Stimulated activated CD8-positive, alpha-beta memory T cell treated with anti-CD3 and anti-CD28 coated beads, Interleukin-7, amount 100 ng/mL, for 4 hours (primary cell): Measurements from ENCODE around the gene CXCR4.

Experiments used
- DNase-seq, 2 donors: peaks; one replicate each; pipeline ENCODE4 v3.0.0-alpha.2; 2020; ENCODE audit warnings: low read depth in 2 of 2

The CXCR4 gene

GRCh38 chr2:136131961-136132824 lies 14.2 kb upstream of the CXCR4 start:
- DNase-seq, result peak in 1 of 2 donors; percentile 28

GRCh38 chr2:136131484-136131960 lies 13.6 kb upstream of the CXCR4 start:
- DNase-seq, result no peak

- no peak for DNase-seq
These were observed 12.6 kb upstream of the CXCR4 start for GRCh38 chr2:136130511-136130910.

GRCh38 chr2:136130045-136130444 lies 12.1 kb upstream of the CXCR4 start:
- DNase-seq, result no peak

GRCh38 chr2:136129601-136130000 lies 11.7 kb upstream of the CXCR4 start:
- no peak for DNase-seq

GRCh38 chr2:136128905-136129304 lies 11.0 kb upstream of the CXCR4 start:
- no peak for DNase-seq

- no peak for DNase-seq
These were observed 10.4 kb upstream of the CXCR4 start for GRCh38 chr2:136128366-136128765.

GRCh38 chr2:136127356-136127755 lies 9.4 kb upstream of the CXCR4 start:
- DNase-seq, result no peak

- no peak for DNase-seq
These were observed 8.5 kb upstream of the CXCR4 start for GRCh38 chr2:136126421-136126926.

GRCh38 chr2:136126021-136126420 lies 8.1 kb upstream of the CXCR4 start:
- no peak for DNase-seq

- no peak for DNase-seq
These were observed 7.3 kb upstream of the CXCR4 start for GRCh38 chr2:136125236-136125635.

GRCh38 chr2:136124805-136125204 lies 6.9 kb upstream of the CXCR4 start:
- no peak for DNase-seq

- DNase-seq, result no peak
These were observed 4.7 kb upstream of the CXCR4 start for GRCh38 chr2:136122661-136123060.

GRCh38 chr2:136121204-136121910 lies 3.4 kb upstream of the CXCR4 start:
- no peak for DNase-seq

GRCh38 chr2:136119717-136120675 lies 2.0 kb upstream of the CXCR4 start:
- no peak for DNase-seq

GRCh38 chr2:136118819-136119716 lies 1.1 kb upstream of the CXCR4 start:
- peak; percentile 66 to 82 for DNase-seq

- DNase-seq, result no peak
These were observed 533 bp downstream of the CXCR4 start for GRCh38 chr2:136117391-136117841.

GRCh38 chr2:136116813-136117390 lies 1.0 kb downstream of the CXCR4 start:
- peak in 1 of 2 donors; percentile 57 for DNase-seq

- DNase-seq, result peak; percentile 73 to 74
These were observed 1.7 kb downstream of the CXCR4 start for GRCh38 chr2:136116151-136116812.
